Neural cell (in vitro differentiated cells): Measurements from ENCODE around the gene ALPG.
"Not testable (repeated sequence)": the region's sequence is repeated elsewhere in the genome, so short reads cannot be mapped to it uniquely, and the experiment has no call there.

Source experiments
- EP300 ChIP-seq: fragments of 450-650 bp; conservative IDR thresholded peaks from 2 replicates; pipeline ENCODE4 v1.6.1; 2014; ENCODE audit warnings: antibody characterized with exemption, mild to moderate bottlenecking, moderate library complexity; ENCODE audit not compliant: poor library complexity, severe bottlenecking
- EZH2 ChIP-seq: fragments of 200-600, 300-800 bp; shearing (Covaris generic), sonication (generic); IDR thresholded peaks from 2 replicates; pipeline ENCODE4 v1.6.1; 2014; ENCODE audit warnings: antibody characterized with exemption, low read length, borderline replicate concordance, mild to moderate bottlenecking; ENCODE audit not compliant: insufficient read depth, poor library complexity, severe bottlenecking
- MXI1 ChIP-seq: fragments of 450-650 bp; conservative IDR thresholded peaks from 2 replicates; pipeline ENCODE4 v1.6.1; 2014; ENCODE audit warnings: antibody characterized with exemption, mild to moderate bottlenecking; ENCODE audit not compliant: poor library complexity, severe bottlenecking
- POLR2AphosphoS5 ChIP-seq: IDR thresholded peaks from 2 replicates; pipeline ENCODE4 v1.6.1; 2012
- RAD21 ChIP-seq: fragments of 450-650 bp; conservative IDR thresholded peaks from 2 replicates; pipeline ENCODE4 v1.6.1; 2014; ENCODE audit warnings: antibody characterized with exemption, mild to moderate bottlenecking, moderate library complexity
- TAF1 ChIP-seq: IDR thresholded peaks from 2 replicates; pipeline ENCODE4 v1.6.1; 2012; ENCODE audit warnings: low read depth
- TF ChIP-seq, protein P1 (sequence below): fragments of 450-650 bp; IDR thresholded peaks from 2 replicates; pipeline ENCODE4 v1.5.1; 2014; ENCODE audit warnings: antibody characterized with exemption, mild to moderate bottlenecking, moderate library complexity; ENCODE audit not compliant: poor library complexity, severe bottlenecking

DNA sequence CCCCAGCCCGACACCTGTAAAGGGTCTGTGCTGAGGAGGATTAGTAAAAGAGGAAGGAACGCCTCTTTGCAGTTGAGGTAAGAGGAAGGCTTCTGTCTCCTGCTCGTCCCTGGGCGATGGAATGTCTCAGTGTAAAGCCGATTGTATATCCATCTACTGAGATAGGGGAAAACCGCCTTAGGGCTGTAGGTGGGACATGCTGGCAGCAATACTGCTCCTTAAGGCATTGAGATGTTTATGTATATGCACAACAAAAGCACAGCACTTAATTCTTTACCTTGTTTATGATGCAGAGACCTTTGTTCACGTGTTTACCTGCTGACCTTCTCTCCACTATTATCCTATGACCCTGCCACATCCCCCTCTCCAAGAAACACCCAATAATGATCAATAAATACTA, 16.8 kb downstream of the ALPG start:
- not testable (repeated sequence) for TF ChIP-seq TAF1, EZH2, POLR2AphosphoS5, EP300, MXI1, RAD21
- TF ChIP-seq, protein P1, sequence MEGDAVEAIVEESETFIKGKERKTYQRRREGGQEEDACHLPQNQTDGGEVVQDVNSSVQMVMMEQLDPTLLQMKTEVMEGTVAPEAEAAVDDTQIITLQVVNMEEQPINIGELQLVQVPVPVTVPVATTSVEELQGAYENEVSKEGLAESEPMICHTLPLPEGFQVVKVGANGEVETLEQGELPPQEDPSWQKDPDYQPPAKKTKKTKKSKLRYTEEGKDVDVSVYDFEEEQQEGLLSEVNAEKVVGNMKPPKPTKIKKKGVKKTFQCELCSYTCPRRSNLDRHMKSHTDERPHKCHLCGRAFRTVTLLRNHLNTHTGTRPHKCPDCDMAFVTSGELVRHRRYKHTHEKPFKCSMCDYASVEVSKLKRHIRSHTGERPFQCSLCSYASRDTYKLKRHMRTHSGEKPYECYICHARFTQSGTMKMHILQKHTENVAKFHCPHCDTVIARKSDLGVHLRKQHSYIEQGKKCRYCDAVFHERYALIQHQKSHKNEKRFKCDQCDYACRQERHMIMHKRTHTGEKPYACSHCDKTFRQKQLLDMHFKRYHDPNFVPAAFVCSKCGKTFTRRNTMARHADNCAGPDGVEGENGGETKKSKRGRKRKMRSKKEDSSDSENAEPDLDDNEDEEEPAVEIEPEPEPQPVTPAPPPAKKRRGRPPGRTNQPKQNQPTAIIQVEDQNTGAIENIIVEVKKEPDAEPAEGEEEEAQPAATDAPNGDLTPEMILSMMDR: not testable (repeated sequence)
